ENCODE measurements around the gene ETFA. TPM values are rescaled to one million over a fixed set of nuclear protein-coding genes. Genes with fewer than 3 reads are reported as not detected.

The ETFA gene
- total RNA-seq, 2 experiments from 2014 or later = 84.8 to 146 TPM

- Histone ChIP-seq H2AFZ (ENCODE audit: low read length) (no peak overlapping the region), H3K4me1 (ENCODE audit: insufficient read depth, low read length, poor library complexity, severe bottlenecking) (no peaks in the 10 kb centered on the region), H3K4me2 (ENCODE audit: low read length) (no peak overlapping the region), H3K79me2 (ENCODE audit: insufficient read depth, low read depth, low read length) (no peaks in the 10 kb centered on the region), H3K27ac (ENCODE audit: low read depth, low read length, poor library complexity, severe bottlenecking) (no peak overlapping the region), H3K4me3 (ENCODE audit: low read depth, low read length, poor library complexity, severe bottlenecking) (no peak overlapping the region), H3K36me3 (ENCODE audit: insufficient read depth, low read length) (peaks cover 15% of the 10 kb centered on the region), H4K20me1 (ENCODE audit: insufficient read depth, low read length) (no peaks in the 10 kb centered on the region), H3K9me3 (ENCODE audit: low read length) (no peaks in the 10 kb centered on the region), H3K9me2 (ENCODE audit: insufficient read depth, low read length) (no peaks in the 10 kb centered on the region)
- POLR2A ChIA-PET = interaction anchor here (0.7 to 0.8 kb wide), 3 partner anchors 17 to 811 kb away, joined by 3 to 5 read pairs (median 5); no protein-coding TSS in a partner anchor
- TF ChIP-seq CTCF (conservative IDR thresholded peaks at IDR 0.05; ENCODE audit: low read length) (no peak), EZH2phosphoT487 (IDR thresholded peaks at IDR 0.05; ENCODE audit: borderline replicate concordance, low read depth, low read length) (no peak)
- DNase-seq (ENCODE audit: low spot score) = no peak
- CTCF ChIA-PET (ENCODE audit: unreplicated experiment) = no interaction called here
- intact Hi-C loops (cut with micrococcal nuclease; ENCODE audit: unreplicated experiment) = no loop called here
- no TSS peak for BruUV-seq (replicated peaks)
These were observed 104.8 kb downstream of the ETFA start for GRCh38 chr15:76206325-76206976.

- H3K4me1 ChIP-seq (ENCODE audit: insufficient read depth, low read length, poor library complexity, severe bottlenecking) = no peaks in the 10 kb centered on the region
- no peak overlapping the region for H3K27ac ChIP-seq (ENCODE audit: low read depth, low read length, poor library complexity, severe bottlenecking)
- no peaks in the 10 kb centered on the region for H4K20me1 ChIP-seq (ENCODE audit: insufficient read depth, low read length)
- no peak for DNase-seq (ENCODE audit: low spot score)
- intact Hi-C loops (cut with micrococcal nuclease; ENCODE audit: unreplicated experiment) = no loop called here
- H3K79me2 ChIP-seq (ENCODE audit: insufficient read depth, low read depth, low read length) = no peaks in the 10 kb centered on the region
- H3K4me3 ChIP-seq (ENCODE audit: low read depth, low read length, poor library complexity, severe bottlenecking) = no peak overlapping the region
- TF ChIP-seq EZH2phosphoT487 (IDR thresholded peaks at IDR 0.05; ENCODE audit: borderline replicate concordance, low read depth, low read length) (no peak), CTCF (conservative IDR thresholded peaks at IDR 0.05; ENCODE audit: low read length) (no peak)
- no peak overlapping the region for H2AFZ ChIP-seq (ENCODE audit: low read length)
- peaks cover 4% of the 10 kb centered on the region; the same call in 1 of the 2 replicates for H3K36me3 ChIP-seq (ENCODE audit: insufficient read depth, low read length)
- ChIA-PET CTCF (ENCODE audit: unreplicated experiment) (interaction anchor here (0.6 kb wide), 1 partner anchor 66 kb away, joined by 3 read pairs; no protein-coding TSS in a partner anchor), POLR2A (interaction anchor here (0.7 kb wide), 1 partner anchor 11 kb away, joined by 3 read pairs; no protein-coding TSS in a partner anchor)
- no TSS peak for BruUV-seq (replicated peaks)
- H3K4me2 ChIP-seq (ENCODE audit: low read length) = no peak overlapping the region
- H3K9me3 ChIP-seq (ENCODE audit: low read length) = no peaks in the 10 kb centered on the region
- H3K9me2 ChIP-seq (ENCODE audit: insufficient read depth, low read length) = no peaks in the 10 kb centered on the region
These were observed 106.3 kb downstream of the ETFA start for GRCh38 chr15:76204916-76205460.

Measured in OCI-LY7 (cell line).